Measurements from ENCODE around the gene TUBG2. TPM values are rescaled to one million over a fixed set of nuclear protein-coding genes. Genes with fewer than 3 reads are reported as not detected.

Gene TUBG2
- total and polyA plus RNA-seq, 4 donors, result 6.9 to 22.0 (median 11.7) TPM

DNA sequence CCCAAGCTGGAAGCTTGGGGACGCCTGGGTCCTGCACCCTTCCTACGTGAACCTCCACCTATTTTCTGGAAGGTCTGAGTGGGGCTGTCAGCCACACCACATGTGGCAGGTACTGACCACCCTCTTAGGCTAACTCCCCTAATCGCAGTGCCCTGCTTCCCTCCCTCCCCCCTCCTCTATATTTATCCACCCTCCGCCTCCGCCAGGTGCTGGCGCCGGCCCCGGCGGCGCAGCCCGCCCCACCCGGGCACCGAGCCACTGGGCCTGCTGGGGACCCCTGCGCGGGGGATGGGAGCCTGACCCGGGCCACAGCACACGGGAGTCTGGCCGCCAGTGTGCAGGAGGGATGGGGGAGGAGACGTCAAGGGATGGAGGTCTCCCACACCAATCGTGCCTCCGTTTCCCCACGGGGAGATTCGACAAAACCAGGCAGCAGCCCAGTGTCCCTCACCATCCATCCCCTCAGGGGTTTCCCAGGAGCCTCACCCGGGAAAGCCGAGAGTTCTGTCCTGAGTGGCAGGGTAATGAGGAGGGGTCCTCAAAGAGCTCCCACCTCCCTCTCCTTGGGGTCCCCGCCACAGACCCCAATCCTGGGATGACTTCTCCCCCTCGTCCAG is 16.4 kb downstream of the TUBG2 start:
- Histone ChIP-seq H3K9ac (ENCODE audit: insufficient read depth in 1 of 2, low read length in 2 of 2) (peak overlapping the region; percentile 25 to 70), H3K27me3 (ENCODE audit: control insufficient read depth in 3 of 3, insufficient read depth in 3 of 3, low read length in 2 of 3) (no peaks in the 10 kb centered on the region), H3K4me3 (peak overlapping the region; percentile 76), H3K27ac (ENCODE audit: low read depth in 1 of 2, low read length in 1 of 2) (peak overlapping the region; percentile 82 to 91), H3K4me1 (ENCODE audit: control insufficient read depth in 5 of 5, insufficient read depth in 5 of 5, low read length in 5 of 5) (peaks cover 9 to 47% (median 14%) of the 10 kb centered on the region in 5 donors), H3K36me3 (ENCODE audit: control insufficient read depth in 4 of 4, insufficient read depth in 4 of 4, low read length in 4 of 4) (peaks cover 0 to 31% (median 17%) of the 10 kb centered on the region in 4 donors), H3K9me3 (ENCODE audit: control insufficient read depth in 4 of 4, insufficient read depth in 3 of 4, low read length in 3 of 4) (no peaks in the 10 kb centered on the region)
- whole genome bisulfite sequencing, 2 donors, result 2 to 4% methylated on average over 27 of the region's 27 CpGs
- TF ChIP-seq, protein P1, sequence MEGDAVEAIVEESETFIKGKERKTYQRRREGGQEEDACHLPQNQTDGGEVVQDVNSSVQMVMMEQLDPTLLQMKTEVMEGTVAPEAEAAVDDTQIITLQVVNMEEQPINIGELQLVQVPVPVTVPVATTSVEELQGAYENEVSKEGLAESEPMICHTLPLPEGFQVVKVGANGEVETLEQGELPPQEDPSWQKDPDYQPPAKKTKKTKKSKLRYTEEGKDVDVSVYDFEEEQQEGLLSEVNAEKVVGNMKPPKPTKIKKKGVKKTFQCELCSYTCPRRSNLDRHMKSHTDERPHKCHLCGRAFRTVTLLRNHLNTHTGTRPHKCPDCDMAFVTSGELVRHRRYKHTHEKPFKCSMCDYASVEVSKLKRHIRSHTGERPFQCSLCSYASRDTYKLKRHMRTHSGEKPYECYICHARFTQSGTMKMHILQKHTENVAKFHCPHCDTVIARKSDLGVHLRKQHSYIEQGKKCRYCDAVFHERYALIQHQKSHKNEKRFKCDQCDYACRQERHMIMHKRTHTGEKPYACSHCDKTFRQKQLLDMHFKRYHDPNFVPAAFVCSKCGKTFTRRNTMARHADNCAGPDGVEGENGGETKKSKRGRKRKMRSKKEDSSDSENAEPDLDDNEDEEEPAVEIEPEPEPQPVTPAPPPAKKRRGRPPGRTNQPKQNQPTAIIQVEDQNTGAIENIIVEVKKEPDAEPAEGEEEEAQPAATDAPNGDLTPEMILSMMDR (IDR thresholded peaks at IDR 0.05; ENCODE audit: control extremely low read depth, extremely low read depth), result no peak
- ATAC-seq (ENCODE audit: insufficient read depth, low FRiP score) (no peak), DNase-seq (no peak)

DNA sequence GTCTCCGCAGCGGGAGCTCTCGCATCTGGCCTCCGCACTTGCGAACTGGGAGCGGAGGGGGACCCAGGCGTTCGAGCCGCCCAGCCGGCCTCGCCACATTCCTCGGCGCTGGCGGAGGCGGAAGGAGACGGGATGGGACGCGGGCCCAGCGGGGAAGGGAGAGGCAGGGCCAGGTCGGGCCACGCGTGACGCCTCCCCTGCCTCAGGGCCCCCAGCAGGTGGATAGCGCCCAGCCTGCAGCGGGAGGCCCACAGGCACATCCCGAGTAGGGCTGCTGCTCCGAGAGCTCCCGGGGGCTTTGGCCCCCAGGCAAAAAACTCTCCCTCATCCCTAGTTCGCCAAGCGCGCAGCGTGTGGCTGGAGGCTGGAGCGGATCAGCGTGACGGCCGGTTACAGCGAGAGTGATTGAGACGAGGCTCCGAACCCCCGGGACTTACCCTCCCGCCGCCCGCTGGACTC is 16.9 kb downstream of the TUBG2 start:
- no peaks in the 10 kb centered on the region for H3K9me3 ChIP-seq (ENCODE audit: control insufficient read depth in 4 of 4, insufficient read depth in 3 of 4, low read length in 3 of 4)
- ATAC-seq (ENCODE audit: insufficient read depth, low FRiP score) (peak; percentile 8), DNase-seq (peak in 2 of 3 donors; percentile 54 to 63)
- peak overlapping the region; percentile 25 to 70 for H3K9ac ChIP-seq (ENCODE audit: insufficient read depth in 1 of 2, low read length in 2 of 2)
- peaks cover 0 to 3% (median 0%) of the 10 kb centered on the region in 3 donors for H3K27me3 ChIP-seq (ENCODE audit: control insufficient read depth in 3 of 3, insufficient read depth in 3 of 3, low read length in 2 of 3)
- H3K36me3 ChIP-seq (ENCODE audit: control insufficient read depth in 4 of 4, insufficient read depth in 4 of 4, low read length in 4 of 4), result peaks cover 0 to 27% (median 14%) of the 10 kb centered on the region in 4 donors
- peak overlapping the region; percentile 82 to 91 for H3K27ac ChIP-seq (ENCODE audit: low read depth in 1 of 2, low read length in 1 of 2)
- H3K4me1 ChIP-seq (ENCODE audit: control insufficient read depth in 5 of 5, insufficient read depth in 5 of 5, low read length in 5 of 5), result peaks cover 9 to 49% (median 14%) of the 10 kb centered on the region in 5 donors
- TF ChIP-seq, protein P1 (IDR thresholded peaks at IDR 0.05; ENCODE audit: control extremely low read depth, extremely low read depth), result no peak
- 0 to 1% methylated on average over 38 to 43 of the region's 43 CpGs for WGBS, 2 donors
- H3K4me3 ChIP-seq, result peak overlapping the region; percentile 76

DNA sequence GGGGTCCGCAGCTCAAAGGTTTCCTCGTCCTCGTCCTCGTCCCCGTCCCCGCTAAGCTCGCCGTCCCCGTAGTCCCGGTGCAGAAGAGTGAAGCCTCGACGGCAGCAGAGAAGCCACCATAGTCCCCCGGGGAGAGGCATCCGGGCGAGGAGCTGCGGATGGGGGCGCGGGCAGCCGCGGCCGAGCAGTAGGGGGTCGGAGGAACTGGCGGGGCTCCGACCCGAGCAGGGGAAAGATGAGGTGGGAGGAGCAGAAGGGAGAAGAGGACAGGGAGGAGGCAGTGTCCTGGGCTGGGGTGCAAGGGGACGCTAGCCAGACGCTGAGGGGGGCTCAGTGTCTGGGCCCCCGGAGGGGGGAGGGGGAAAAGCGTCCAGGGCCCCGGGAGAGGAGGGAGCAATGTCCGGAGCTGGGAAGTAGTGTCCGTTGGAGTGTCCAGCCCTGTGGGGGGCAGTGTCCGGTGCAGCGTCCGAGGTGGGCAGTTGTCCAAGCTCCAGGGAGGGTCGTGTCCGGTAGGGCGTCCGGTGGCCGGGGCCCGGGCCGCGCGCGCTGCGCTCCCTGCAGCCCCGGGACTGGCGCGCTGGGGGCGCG is 17.4 kb downstream of the TUBG2 start, which contains the start of gene PLEKHH3:
Gene PLEKHH3 (minus strand): TSS at position 571 of the 588 bp plus-strand sequence. CDS start 431 bp downstream, at position 140.
- ATAC-seq (ENCODE audit: insufficient read depth, low FRiP score), result no peak
- 0 to 1% methylated on average over 46 to 51 of the region's 51 CpGs for WGBS, 2 donors
- DNase-seq, result peak in 2 of 3 donors; percentile 87

More for the DNA sequence above, 17.4 kb downstream of the TUBG2 start, which contains the start of gene PLEKHH3:
- peaks cover 0 to 22% (median 12%) of the 10 kb centered on the region in 4 donors for H3K36me3 ChIP-seq (ENCODE audit: control insufficient read depth in 4 of 4, insufficient read depth in 4 of 4, low read length in 4 of 4)
- H3K4me1 ChIP-seq (ENCODE audit: control insufficient read depth in 5 of 5, insufficient read depth in 5 of 5, low read length in 5 of 5), result peaks cover 9 to 49% (median 16%) of the 10 kb centered on the region in 5 donors
- H3K9me3 ChIP-seq (ENCODE audit: control insufficient read depth in 4 of 4, insufficient read depth in 3 of 4, low read length in 3 of 4), result no peaks in the 10 kb centered on the region
- TF ChIP-seq, protein P1 (IDR thresholded peaks at IDR 0.05; ENCODE audit: control extremely low read depth, extremely low read depth), result no peak
- peaks cover 0 to 5% (median 3%) of the 10 kb centered on the region in 3 donors for H3K27me3 ChIP-seq (ENCODE audit: control insufficient read depth in 3 of 3, insufficient read depth in 3 of 3, low read length in 2 of 3)
- H3K9ac ChIP-seq (ENCODE audit: insufficient read depth in 1 of 2, low read length in 2 of 2), result peak within 1 kb of the TSS; percentile 55 to 85
- H3K4me3 ChIP-seq, result peak within 1 kb of the TSS; percentile 76
- H3K27ac ChIP-seq (ENCODE audit: low read depth in 1 of 2, low read length in 1 of 2), result peak within 1 kb of the TSS; percentile 96 to 100
